ENCODE data around the gene PPOX. TPM values are rescaled to one million over a fixed set of nuclear protein-coding genes. Genes with fewer than 3 reads are reported as not detected.

PPOX gene
- total RNA-seq, 2 donors from 2014 or later, result 13.8 to 42.6 TPM

DNA sequence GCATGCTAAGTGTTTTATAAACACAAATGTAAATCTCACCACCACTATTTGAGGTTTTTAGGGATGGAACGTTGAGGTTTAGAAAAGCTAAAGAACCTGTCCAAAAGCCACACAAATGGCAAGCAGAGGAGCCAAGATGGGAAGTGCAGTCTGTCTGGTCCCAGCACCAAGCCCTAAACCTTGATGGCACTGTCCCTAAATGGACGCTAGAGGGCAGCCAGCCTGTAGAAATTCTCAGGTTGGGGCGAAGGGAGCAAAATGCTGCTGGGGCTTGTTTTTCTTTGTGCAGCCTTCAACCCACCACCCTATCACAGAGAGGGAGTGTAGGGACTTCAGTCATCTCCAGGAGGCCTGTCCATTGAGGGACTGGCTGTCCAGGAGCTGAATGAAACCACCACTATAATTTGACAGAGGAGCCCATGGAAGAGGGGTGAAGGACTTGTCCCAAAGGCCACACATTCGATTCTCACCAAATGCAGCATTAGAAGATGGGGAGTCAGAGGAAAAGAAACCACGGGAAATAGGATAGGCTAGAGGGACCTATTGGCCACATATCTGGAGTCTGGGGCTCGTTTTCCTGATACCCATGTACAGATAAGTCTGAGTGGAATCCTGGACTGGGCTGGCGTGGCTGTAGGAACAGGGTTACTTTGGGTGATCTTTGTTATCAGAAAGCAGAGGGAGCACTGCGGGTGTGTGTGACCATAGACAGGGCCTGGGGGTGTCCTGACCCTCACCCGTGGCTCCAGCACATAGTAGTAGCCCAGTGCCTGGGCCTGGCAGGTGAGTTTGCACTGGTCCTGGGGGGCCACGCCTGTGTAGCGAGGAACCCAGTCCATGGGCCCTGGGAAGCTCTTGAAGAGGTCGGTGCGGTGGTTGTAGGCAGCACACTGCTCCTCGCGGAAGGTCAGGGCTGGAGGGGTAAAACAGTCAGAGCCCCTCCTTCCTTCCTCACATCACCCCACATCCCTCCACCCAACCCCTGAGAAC is 26.5 kb downstream of the PPOX start:
- intact Hi-C loops (cut with DNase I), result no loop called here
- TF ChIP-seq POLR2AphosphoS5 (IDR thresholded peaks at IDR 0.05) (peak; percentile 50), POLR2A (IDR thresholded peaks at IDR 0.05) (no peak)
- TF ChIP-seq, protein P1, sequence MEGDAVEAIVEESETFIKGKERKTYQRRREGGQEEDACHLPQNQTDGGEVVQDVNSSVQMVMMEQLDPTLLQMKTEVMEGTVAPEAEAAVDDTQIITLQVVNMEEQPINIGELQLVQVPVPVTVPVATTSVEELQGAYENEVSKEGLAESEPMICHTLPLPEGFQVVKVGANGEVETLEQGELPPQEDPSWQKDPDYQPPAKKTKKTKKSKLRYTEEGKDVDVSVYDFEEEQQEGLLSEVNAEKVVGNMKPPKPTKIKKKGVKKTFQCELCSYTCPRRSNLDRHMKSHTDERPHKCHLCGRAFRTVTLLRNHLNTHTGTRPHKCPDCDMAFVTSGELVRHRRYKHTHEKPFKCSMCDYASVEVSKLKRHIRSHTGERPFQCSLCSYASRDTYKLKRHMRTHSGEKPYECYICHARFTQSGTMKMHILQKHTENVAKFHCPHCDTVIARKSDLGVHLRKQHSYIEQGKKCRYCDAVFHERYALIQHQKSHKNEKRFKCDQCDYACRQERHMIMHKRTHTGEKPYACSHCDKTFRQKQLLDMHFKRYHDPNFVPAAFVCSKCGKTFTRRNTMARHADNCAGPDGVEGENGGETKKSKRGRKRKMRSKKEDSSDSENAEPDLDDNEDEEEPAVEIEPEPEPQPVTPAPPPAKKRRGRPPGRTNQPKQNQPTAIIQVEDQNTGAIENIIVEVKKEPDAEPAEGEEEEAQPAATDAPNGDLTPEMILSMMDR (IDR thresholded peaks at IDR 0.05), result peak; percentile 45 to 80 (median 71)
- Histone ChIP-seq H3K9me3 (no peaks in the 10 kb centered on the region), H3K4me1 (replicated peaks) (no peaks in the 10 kb centered on the region), H3K36me3 (no peaks in the 10 kb centered on the region), H3K27me3 (replicated peaks; ENCODE audit: insufficient read depth) (no peaks in the 10 kb centered on the region), H3K27ac (no peak overlapping the region), H3K4me3 (no peak overlapping the region)
- WGBS, result 61% methylated on average over 15 of the region's 15 CpGs
- peak; percentile 56 for DNase-seq (ENCODE audit: low spot score)

DNA sequence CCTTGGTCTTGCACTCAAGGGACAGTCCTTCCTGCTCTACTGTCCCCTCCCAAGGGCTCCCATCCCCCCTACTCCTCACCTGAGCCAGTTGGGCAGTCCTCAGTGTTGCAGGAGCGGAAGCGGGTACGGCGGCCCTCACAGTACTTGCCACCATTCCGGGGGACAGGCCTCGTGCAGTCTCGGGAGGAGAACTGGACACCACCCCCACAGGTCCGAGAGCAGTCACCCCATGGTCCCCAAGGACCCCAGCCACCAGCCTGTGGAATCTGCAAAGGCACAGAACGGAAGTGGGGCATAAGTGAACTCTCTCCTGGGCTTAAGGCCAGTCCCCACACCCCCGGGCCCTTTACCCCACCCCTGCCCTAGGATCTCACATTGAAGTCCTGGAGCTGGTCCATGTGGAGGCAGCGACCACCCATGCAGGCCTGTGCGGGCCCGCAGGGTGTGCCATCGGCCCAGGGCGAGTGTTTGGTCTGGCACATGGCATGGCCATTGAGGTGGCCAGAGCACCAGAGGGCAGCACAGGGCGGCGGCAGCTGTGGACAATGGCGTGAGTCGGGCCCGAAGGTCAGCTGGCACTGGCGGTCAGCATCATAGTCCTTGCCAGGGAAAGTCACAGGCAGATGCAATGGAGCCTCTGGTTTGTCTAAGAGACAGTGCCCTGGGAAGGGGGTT is 27.5 kb downstream of the PPOX start:
- Histone ChIP-seq H3K4me1 (replicated peaks) (no peaks in the 10 kb centered on the region), H3K36me3 (no peaks in the 10 kb centered on the region), H3K9me3 (no peaks in the 10 kb centered on the region), H3K27ac (no peak overlapping the region), H3K27me3 (replicated peaks; ENCODE audit: insufficient read depth) (no peaks in the 10 kb centered on the region), H3K4me3 (no peak overlapping the region)
- 81% methylated on average over 15 of the region's 21 CpGs for WGBS
- TF ChIP-seq POLR2A (IDR thresholded peaks at IDR 0.05) (no peak), POLR2AphosphoS5 (IDR thresholded peaks at IDR 0.05) (no peak)
- TF ChIP-seq, protein P1 (IDR thresholded peaks at IDR 0.05), result no peak
- DNase-seq (ENCODE audit: low spot score), result no peak
- intact Hi-C loops (cut with DNase I), result no loop called here

DNA sequence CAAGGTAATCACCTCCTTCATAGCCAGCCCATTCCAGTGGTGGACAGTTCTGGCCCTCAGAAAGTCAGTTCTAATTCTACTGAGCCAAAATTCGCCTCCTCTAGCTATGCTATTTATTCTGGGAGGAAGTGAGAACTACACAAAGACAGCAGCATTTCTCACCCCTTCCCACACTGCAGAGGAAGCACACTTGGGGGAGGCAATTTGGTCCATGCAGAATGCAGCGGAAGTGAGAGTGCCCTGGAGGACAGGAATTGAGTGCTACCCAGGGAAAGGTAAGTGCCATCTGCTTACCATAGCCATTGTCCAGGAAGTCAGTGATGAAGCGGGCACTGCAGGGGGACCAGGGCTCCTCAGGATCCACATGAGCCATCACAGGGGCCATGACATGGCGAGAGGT is 28.9 kb downstream of the PPOX start:
- TF ChIP-seq POLR2A (IDR thresholded peaks at IDR 0.05) (no peak), POLR2AphosphoS5 (IDR thresholded peaks at IDR 0.05) (no peak)
- TF ChIP-seq, protein P1 (IDR thresholded peaks at IDR 0.05), result no peak
- H3K27me3 ChIP-seq (replicated peaks; ENCODE audit: insufficient read depth), result no peaks in the 10 kb centered on the region
- no peaks in the 10 kb centered on the region for H3K36me3 ChIP-seq
- H3K9me3 ChIP-seq, result no peaks in the 10 kb centered on the region
- WGBS, result 84% methylated on average over 4 of the region's 4 CpGs
- DNase-seq (ENCODE audit: low spot score), result no peak
- intact Hi-C loops (cut with DNase I), result no loop called here
- no peaks in the 10 kb centered on the region for H3K4me1 ChIP-seq (replicated peaks)
- H3K27ac ChIP-seq, result no peak overlapping the region
- H3K4me3 ChIP-seq, result no peak overlapping the region

DNA sequence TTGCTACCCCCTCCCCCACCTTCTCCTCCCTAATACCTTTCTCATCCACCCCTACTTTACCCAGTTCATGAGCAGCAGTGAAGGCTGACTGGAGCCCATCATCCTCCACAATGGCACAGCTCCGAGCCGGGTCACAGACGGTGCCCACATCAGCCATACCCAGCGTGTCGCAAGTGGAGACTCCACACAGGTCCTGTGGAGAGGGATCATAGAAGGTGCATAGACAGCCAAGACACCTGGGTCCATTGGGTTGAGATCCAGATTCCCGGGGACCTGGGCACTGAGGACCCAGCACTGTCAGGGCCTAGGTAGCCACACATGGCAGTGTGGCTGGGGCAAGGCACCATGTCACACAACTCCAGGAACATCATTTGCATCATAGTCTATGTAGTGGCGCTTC is 29.9 kb downstream of the PPOX start:
- Histone ChIP-seq H3K36me3 (no peaks in the 10 kb centered on the region), H3K9me3 (no peaks in the 10 kb centered on the region), H3K4me1 (replicated peaks) (no peaks in the 10 kb centered on the region), H3K27me3 (replicated peaks; ENCODE audit: insufficient read depth) (no peaks in the 10 kb centered on the region), H3K4me3 (no peak overlapping the region), H3K27ac (no peak overlapping the region)
- intact Hi-C loops (cut with DNase I), result no loop called here
- no peak for DNase-seq (ENCODE audit: low spot score)
- WGBS, result 98% methylated on average over 7 of the region's 7 CpGs
- no peak for TF ChIP-seq POLR2AphosphoS5 (IDR thresholded peaks at IDR 0.05)
- TF ChIP-seq, protein P1 (IDR thresholded peaks at IDR 0.05), result no peak
- TF ChIP-seq POLR2A (IDR thresholded peaks at IDR 0.05), result no peak

Data from prostate gland (tissue), 2 donors.